Stomach (tissue), 4 donors: ENCODE data around the gene CCDC74A.
"Not testable (repeated sequence)": the region's sequence is repeated elsewhere in the genome, so short reads cannot be mapped to it uniquely, and the experiment has no call there.

Experiments used
- CTCF ChIP-seq, 7 experiments: fragments of 450-650 bp in 4 of 7; fragments of 200-600 bp in 3 of 7; sonication (generic) in 3 of 7; IDR thresholded peaks; one replicate each; pipeline ENCODE4 v1.5.1; 2016 to 2019; ENCODE audit warnings: antibody characterized with exemption in 7 of 7, control low read depth in 2 of 7, mild to moderate bottlenecking in 1 of 7
- EP300 ChIP-seq: sonication (generic); formaldehyde crosslinking; IDR thresholded peaks from one replicate; pipeline ENCODE4 v1.6.1; 2017; ENCODE audit warnings: antibody characterized with exemption
- POLR2A ChIP-seq, 4 donors: fragments of 450-650 bp; IDR thresholded peaks; one replicate each; pipeline ENCODE4 v1.6.1; 2016; ENCODE audit warnings: antibody characterized with exemption in 4 of 4, control low read depth in 2 of 4, mild to moderate bottlenecking in 1 of 4, moderate library complexity in 1 of 4
- POLR2AphosphoS5 ChIP-seq, 3 donors: sonication (generic); formaldehyde crosslinking; IDR thresholded peaks; one replicate each; pipeline ENCODE4 v1.6.1; 2016; ENCODE audit warnings: antibody characterized with exemption in 3 of 3

DNA sequence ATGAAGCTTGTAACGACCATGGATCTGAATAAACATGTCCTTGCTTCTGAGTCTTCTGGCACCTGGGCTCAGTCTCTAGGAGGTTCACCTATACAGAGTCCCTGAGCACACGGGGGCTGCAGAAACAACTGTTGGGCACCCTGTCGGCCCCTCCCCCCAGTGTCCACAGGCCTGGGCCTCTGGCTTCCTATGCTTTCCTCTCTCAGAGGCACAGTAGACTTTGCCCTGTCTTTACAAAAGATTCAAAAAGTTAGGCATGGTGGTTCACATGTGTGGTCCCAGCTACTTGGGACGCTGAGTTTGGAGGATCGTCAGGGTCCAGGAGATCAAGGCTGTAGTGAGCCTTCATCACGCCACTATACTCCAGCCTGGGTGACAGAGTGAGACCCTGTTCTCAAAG is 6.2 kb upstream of the CCDC74A start:
- TF ChIP-seq CTCF (IDR thresholded peaks at IDR 0.05); POLR2A (IDR thresholded peaks at IDR 0.05); EP300; POLR2AphosphoS5 (IDR thresholded peaks at IDR 0.05): not testable (repeated sequence)
